ENCODE data around the gene APIP.

APIP gene

GRCh38 chr11:34836958-34837856, 79.0 kb downstream of the APIP start:
- DNase-seq: no peak

- DNase-seq: no peak
These were observed 82.6 kb downstream of the APIP start for GRCh38 chr11:34833602-34834001.
